Measurements from ENCODE around the gene SGCA. TPM values are rescaled to one million over a fixed set of nuclear protein-coding genes. Genes with fewer than 3 reads are reported as not detected.

The SGCA gene
- total RNA-seq, 1 donor from 2014 or later, result 1.7 TPM

DNA sequence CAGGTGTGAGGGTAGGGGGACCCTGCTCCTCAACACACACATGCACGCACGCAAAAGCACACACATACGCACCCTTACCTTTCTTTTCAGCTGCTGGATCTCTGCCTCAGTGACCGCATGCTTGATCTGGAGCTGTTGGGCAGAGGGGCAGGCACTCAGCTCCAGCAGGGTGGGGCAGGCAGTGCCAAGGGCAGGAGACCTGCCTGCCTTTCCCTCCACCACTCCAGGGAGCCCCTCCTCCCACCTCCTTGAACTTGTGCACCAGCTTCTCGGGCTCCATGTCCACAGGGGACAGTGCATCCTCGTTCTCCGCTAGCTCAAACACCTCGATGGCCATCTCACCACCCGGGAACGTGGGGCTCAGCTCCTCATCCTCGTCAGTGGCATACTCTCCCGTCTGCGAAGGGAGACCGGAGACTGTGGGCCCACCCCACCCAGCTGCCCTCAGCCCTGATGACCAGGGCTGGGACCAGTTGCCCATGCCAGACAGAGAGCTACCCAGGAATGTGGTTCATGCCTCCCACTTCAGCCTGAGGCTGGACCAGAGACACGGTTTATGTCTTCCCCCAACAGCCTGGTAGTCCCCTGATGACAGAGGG, 26.5 kb upstream of the SGCA start:
- intact Hi-C loops (cut with micrococcal nuclease), result no loop called here
- Mint-ChIP-seq H3K27ac (peak overlapping the region; percentile 70), H3K4me1 (peaks cover 54% of the 10 kb centered on the region), H3K4me3 (no peak overlapping the region), H3K9me3 (no peaks in the 10 kb centered on the region), H3K36me3 (ENCODE audit: low read depth) (peaks cover 97% of the 10 kb centered on the region), H3K27me3 (no peaks in the 10 kb centered on the region)
- no peak for DNase-seq
- no peak for TF ChIP-seq CTCF (IDR thresholded peaks at IDR 0.05)
- POLR2A ChIA-PET, result interaction anchor here (0.7 to 4.0 kb wide), 7 partner anchors 9 to 61 kb away, joined by 3 to 40 read pairs (median 9); partner anchors contain the start of genes PPP1R9B and SAMD14
- CTCF ChIA-PET, result interaction anchor here (0.9 to 3.4 kb wide), 11 partner anchors 9 to 59 kb away, joined by 3 to 19 read pairs (median 6); partner anchors contain the start of genes PPP1R9B and SAMD14
- no peak for ATAC-seq (ENCODE audit: low read depth)

- Mint-ChIP-seq H3K9me3 (no peaks in the 10 kb centered on the region), H3K4me1 (peaks cover 63% of the 10 kb centered on the region), H3K27ac (peak overlapping the region; percentile 70), H3K36me3 (ENCODE audit: low read depth) (peaks cover 100% of the 10 kb centered on the region), H3K4me3 (peak overlapping the region; percentile 41), H3K27me3 (no peaks in the 10 kb centered on the region)
- ChIA-PET CTCF (interaction anchor here (0.9 to 3.4 kb wide), 13 partner anchors 8 to 156 kb away, joined by 3 to 19 read pairs (median 4); partner anchors contain the start of gene SAMD14), POLR2A (interaction anchor here (0.6 to 4.0 kb wide), 8 partner anchors 9 to 389 kb away, joined by 3 to 40 read pairs (median 8); partner anchors contain the start of genes PPP1R9B and SAMD14)
- intact Hi-C loops (cut with micrococcal nuclease), result loop anchor here (1.0 to 10.0 kb wide), 3 partner anchors 8 to 375 kb away; partner anchors contain the start of gene FAM117A
- peak; percentile 43 for TF ChIP-seq CTCF (IDR thresholded peaks at IDR 0.05)
- DNase-seq (peak; percentile 76), ATAC-seq (ENCODE audit: low read depth) (peak; percentile 85)
These were observed 25.6 kb upstream of the SGCA start for GRCh38 chr17:50139950-50140885.

DNA sequence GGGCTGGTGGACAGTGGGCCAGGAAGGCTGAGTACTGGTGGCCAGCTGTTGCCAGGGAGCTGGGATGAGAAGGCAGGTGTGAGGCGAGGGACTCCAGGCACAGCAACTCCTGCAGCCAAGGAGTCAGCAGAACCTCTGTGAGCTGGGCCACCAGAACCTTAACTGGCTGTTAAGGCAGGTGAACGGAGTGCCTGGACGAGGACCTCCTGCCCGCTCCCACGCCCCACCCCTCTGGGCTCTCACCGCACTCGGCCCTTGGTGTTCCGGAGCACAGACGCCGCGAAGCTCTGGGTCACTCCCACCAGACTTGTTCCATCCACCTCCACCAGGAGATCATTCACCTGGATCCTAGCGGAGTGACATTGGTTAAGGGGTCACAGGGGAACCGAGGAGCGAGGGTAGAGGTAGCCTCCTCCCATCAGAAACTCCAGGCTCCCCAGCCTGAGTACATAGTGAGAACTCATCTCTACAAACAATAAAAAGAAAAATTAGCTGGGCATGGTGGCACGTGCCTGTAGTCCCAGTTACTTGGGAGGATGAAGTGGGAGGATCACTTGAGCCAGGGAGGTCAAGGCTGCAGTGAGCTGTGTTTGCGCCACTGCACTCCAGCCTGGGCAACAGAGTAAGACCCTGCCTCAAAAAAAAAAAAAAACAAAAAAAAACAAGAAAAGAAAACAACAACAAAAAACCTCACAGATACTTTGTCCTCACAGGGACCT, 24.6 kb upstream of the SGCA start:
- DNase-seq, result no peak
- POLR2A ChIA-PET, result interaction anchor here (0.7 to 4.0 kb wide), 6 partner anchors 8 to 28 kb away, joined by 3 to 40 read pairs (median 6); partner anchors contain the start of genes PPP1R9B and SAMD14
- Mint-ChIP-seq H3K9me3 (no peaks in the 10 kb centered on the region), H3K27ac (peak overlapping the region; percentile 79), H3K4me3 (peak overlapping the region; percentile 45), H3K4me1 (peaks cover 73% of the 10 kb centered on the region), H3K27me3 (no peaks in the 10 kb centered on the region), H3K36me3 (ENCODE audit: low read depth) (peaks cover 99% of the 10 kb centered on the region)
- ATAC-seq (ENCODE audit: low read depth), result no peak
- CTCF ChIA-PET, result interaction anchor here (0.9 to 3.4 kb wide), 5 partner anchors 8 to 72 kb away, joined by 3 to 19 read pairs (median 11); no protein-coding TSS in a partner anchor
- TF ChIP-seq CTCF (IDR thresholded peaks at IDR 0.05), result no peak
- intact Hi-C loops (cut with micrococcal nuclease), result loop anchor here (10.0 kb wide), 1 partner anchor 376 kb away; the partner anchor contains the start of gene FAM117A

GRCh38 chr17:50141745-50142110, 24.1 kb upstream of the SGCA start:
- H3K9me3 Mint-ChIP-seq, result no peaks in the 10 kb centered on the region
- TF ChIP-seq CTCF (IDR thresholded peaks at IDR 0.05), result no peak
- peak overlapping the region; percentile 79 for H3K27ac Mint-ChIP-seq
- intact Hi-C loops (cut with micrococcal nuclease), result loop anchor here (10.0 kb wide), 1 partner anchor 377 kb away; the partner anchor contains the start of gene FAM117A
- peaks cover 77% of the 10 kb centered on the region for H3K4me1 Mint-ChIP-seq
- DNase-seq, result no peak
- POLR2A ChIA-PET, result interaction anchor here (0.7 to 4.0 kb wide), 4 partner anchors 7 to 20 kb away, joined by 3 to 40 read pairs (median 11); partner anchors contain the start of genes PPP1R9B and SAMD14
- CTCF ChIA-PET, result interaction anchor here (1.4 to 3.4 kb wide), 3 partner anchors 8 to 22 kb away, joined by 3 to 19 read pairs (median 14); no protein-coding TSS in a partner anchor
- no peaks in the 10 kb centered on the region for H3K27me3 Mint-ChIP-seq
- peak; percentile 6 for ATAC-seq (ENCODE audit: low read depth)
- peak overlapping the region; percentile 45 for H3K4me3 Mint-ChIP-seq
- peaks cover 98% of the 10 kb centered on the region for H3K36me3 Mint-ChIP-seq (ENCODE audit: low read depth)

All from activated B cell treated with CpG ODN at 0.5 μM for 24 hours (primary cell).